GM18519 (cell line): ENCODE measurements around the gene ILF3.

Experiments used
- ATAC-seq: cut with Tn5 transposase; IDR thresholded peaks from one replicate; pipeline ENCODE4 v1.9.1; 2021; ENCODE audit warnings: mild to moderate bottlenecking, moderate library complexity; ENCODE audit not compliant: unreplicated experiment, low FRiP score

ILF3 gene

DNA sequence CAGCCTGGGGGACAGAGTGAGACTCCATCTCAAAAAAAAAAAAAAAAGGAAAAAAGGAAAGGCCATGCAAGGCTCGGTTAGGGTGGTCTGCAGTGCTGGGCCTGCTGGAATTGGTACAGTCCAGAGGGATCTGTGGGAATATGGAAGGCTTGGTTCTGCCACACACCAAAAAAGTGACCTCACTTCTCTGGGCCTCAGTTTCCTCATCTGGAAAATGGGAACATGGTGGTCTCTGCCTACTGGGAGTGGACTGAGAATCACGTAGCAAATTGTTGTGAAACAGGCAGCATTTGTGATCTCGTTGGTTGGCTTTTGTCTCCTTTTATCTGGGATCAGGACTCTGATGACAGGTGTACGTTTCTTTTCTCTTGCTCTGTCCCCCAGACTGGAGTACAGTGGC is 71.3 kb downstream of the ILF3 start:
- ATAC-seq: no peak

DNA sequence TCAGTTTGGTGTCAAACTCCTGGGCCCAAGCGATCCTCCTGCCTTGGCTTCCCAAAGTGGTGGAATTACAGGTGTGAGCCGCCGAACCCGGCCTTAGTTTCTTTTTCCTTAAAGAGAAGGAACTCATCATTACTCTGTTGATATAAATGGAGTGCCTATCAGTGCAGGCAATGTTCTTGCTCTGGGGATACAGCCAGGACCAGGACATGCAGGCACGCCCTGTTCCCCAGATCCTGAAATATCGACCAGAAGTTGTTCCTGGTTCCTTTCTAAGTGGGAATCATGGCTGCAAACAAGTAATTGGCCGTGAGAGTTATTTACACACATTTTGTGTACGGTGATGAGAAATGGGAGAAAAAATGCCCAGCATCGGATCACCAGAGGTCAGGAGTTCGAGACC is 72.1 kb downstream of the ILF3 start:
- ATAC-seq: no peak

DNA sequence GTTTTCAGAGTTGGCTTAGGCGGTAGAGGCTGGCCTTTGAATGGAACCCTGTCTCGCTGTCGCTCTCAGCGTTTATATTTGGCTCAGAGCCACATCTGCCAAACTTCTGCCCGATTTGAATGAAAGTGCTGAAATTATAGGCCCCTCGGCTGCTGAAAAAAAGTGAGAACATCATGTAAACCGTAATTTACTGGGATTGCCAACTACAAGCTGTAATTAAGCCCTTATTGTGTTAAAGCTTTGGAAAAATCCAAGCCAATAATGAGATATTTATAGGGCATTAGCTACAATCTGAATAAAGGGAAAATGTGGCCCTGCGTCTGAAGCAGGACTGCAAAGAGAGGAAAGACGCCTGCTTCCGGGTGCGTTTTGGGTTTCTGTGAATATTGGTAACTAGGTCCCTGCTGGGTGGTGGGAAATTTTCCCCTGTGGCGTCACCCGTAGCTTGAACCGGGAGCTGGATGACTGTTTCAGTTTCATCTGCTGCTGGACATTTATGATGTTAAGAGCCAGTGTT is 73.6 kb downstream of the ILF3 start:
- no peak for ATAC-seq

GRCh38 chr19:10729411-10729810 is 75.3 kb downstream of the ILF3 start:
- ATAC-seq: no peak

- ATAC-seq: no peak
Measured at GRCh38 chr19:10730932-10731331, 76.8 kb downstream of the ILF3 start.

DNA sequence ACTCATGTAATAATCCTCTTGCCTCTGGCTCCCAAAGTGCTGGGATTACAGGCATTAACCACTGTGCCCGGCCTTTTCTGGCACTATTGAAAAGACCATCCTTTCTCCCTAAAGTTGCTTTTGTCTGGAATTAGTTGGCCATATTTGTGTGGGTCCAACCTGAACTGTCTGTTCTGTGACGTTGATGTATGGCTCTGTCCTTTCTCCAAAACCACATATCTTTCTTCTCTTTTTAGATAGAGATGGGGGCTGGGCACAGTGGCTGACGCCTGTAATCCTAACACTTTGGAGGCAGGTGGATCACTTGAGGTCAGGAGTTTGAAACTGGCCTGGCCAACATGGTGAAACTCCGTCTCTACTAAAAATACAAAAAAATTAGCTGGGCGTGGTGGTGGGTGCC is 81.6 kb downstream of the ILF3 start:
- ATAC-seq: no peak

GRCh38 chr19:10736189-10736588 is 82.0 kb downstream of the ILF3 start:
- no peak for ATAC-seq

- no peak for ATAC-seq
Measured at GRCh38 chr19:10736916-10737551, 82.9 kb downstream of the ILF3 start.

GRCh38 chr19:10737722-10738121 is 83.6 kb downstream of the ILF3 start:
- no peak for ATAC-seq

- ATAC-seq: no peak
Measured at GRCh38 chr19:10740798-10741197, 86.7 kb downstream of the ILF3 start.
